ENCODE measurements around the gene HDAC9. TPM values are rescaled to one million over a fixed set of nuclear protein-coding genes. Genes with fewer than 3 reads are reported as not detected.

The HDAC9 gene
- 61.5 and 101 TPM in 2 replicates for total RNA-seq
- 32.7 and 50.2 TPM in 2 replicates for polyA plus RNA-seq

DNA sequence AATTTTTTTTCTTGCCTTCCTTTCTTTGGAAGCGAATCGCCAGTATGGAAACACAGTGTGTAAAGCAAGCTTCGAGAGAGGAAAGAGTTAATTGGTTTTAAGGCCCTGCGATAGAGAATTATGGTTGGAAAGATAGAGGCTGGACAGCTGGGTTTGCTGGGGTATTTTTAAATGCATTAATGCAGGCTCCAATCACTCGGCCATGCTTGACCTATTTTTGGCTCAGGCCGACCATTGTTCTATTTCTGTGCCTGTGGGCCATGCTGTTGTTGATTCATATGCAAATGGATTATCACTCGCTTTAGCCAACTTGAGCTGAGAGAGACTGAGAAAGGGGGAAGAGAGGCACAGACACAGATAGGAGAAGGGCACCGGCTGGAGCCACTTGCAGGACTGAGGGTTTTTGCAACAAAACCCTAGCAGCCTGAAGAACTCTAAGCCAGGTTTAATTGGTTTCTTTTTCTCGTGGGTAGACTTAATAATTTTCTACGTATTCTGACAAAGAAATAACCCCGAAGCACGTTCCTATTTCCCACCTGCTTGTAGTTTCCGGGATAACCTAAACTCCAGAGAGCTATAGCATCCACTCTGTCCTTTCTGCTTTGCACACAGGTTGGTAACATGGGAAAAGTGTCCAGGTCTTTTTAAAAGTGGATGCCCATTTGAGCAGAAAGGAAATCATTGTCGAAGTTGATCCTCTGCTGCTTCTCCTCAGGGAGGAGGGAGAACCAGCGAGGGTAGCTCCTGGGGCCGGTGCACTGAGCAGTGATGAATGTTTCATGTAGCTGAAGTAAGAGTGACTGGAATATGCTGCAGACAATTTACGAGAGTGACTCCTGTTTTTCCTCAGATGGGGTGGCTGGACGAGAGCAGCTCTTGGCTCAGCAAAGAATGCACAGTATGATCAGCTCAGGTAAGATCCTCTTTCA lies at the start of gene HDAC9:
Gene HDAC9, plus strand, starts transcription at position 338 of the 929 bp plus-strand sequence. Its CDS starts 554 bp downstream, at position 892.
- DNase-seq (ENCODE audit: low read depth in 1 of 2, low spot score in 1 of 2), result peak; percentile 63 to 86
- Histone ChIP-seq H3K27me3 (no peaks in the 10 kb centered on the region), H3K9me3 (ENCODE audit: low read depth) (no peaks in the 10 kb centered on the region), H3K27ac (peak within 1 kb of the TSS; percentile 94), H3K4me3 (peak within 1 kb of the TSS; percentile 75), H3K36me3 (no peaks in the 10 kb centered on the region), H3K4me1 (ENCODE audit: low read depth) (peaks cover 36% of the 10 kb centered on the region)
- TF ChIP-seq, protein P1, sequence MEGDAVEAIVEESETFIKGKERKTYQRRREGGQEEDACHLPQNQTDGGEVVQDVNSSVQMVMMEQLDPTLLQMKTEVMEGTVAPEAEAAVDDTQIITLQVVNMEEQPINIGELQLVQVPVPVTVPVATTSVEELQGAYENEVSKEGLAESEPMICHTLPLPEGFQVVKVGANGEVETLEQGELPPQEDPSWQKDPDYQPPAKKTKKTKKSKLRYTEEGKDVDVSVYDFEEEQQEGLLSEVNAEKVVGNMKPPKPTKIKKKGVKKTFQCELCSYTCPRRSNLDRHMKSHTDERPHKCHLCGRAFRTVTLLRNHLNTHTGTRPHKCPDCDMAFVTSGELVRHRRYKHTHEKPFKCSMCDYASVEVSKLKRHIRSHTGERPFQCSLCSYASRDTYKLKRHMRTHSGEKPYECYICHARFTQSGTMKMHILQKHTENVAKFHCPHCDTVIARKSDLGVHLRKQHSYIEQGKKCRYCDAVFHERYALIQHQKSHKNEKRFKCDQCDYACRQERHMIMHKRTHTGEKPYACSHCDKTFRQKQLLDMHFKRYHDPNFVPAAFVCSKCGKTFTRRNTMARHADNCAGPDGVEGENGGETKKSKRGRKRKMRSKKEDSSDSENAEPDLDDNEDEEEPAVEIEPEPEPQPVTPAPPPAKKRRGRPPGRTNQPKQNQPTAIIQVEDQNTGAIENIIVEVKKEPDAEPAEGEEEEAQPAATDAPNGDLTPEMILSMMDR (IDR thresholded peaks at IDR 0.05; ENCODE audit: low read depth, low read length), result no peak

DNA sequence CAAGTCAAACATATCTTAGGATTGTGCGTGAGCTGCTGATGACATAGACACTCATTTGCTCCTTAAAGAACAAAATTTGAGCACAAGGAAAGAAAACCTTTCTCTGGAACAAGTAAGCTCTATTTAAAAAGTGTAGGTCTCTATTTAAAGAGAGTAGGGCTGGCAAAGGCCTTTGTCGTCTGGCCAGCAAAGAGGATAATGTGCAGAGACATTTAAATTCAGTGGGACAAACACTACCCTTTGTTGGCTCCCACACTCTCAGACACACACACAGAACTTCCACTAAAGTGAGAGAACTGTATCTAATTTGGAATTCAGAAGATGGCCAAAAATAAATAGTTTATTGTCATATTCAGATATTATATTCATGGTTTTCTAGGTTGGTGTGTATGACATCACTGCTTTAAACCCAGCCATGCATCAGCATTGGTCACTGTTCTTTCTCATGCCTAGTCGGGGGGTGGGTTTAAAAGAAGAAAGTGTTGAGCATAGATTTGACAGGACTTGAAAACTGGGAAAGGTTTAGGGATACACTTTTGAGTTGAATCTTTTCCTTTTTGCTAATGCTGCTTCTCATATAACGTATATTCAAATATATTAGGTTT lies 49.5 kb upstream of the HDAC9 start:
- Histone ChIP-seq H3K9me3 (ENCODE audit: low read depth) (no peaks in the 10 kb centered on the region), H3K4me1 (ENCODE audit: low read depth) (peaks cover 7% of the 10 kb centered on the region), H3K4me3 (no peak overlapping the region), H3K36me3 (no peaks in the 10 kb centered on the region), H3K27ac (peak overlapping the region; percentile 57), H3K27me3 (no peaks in the 10 kb centered on the region)
- no peak for DNase-seq (ENCODE audit: low read depth in 1 of 2, low spot score in 1 of 2)
- TF ChIP-seq, protein P1 (IDR thresholded peaks at IDR 0.05; ENCODE audit: low read depth, low read length), result no peak

DNA sequence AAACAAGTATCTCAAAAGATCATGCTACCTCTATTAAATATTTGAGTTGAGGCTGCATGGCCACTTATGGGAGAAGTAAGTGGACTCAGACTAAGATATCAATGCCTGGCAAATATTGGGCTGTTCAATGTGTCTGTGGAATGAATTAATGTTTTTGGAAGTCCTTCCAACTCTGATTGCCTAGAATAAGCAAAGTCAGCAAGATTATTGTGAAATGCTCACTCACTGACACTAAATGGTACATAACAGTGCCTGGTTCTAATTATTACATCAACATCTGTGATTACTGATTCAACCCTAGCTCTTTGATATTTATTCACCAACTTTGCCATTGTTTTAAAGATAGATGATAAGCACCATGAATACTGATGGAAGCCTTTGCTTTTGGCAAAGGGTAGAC lies 45.5 kb upstream of the HDAC9 start:
- H3K36me3 ChIP-seq, result no peaks in the 10 kb centered on the region
- TF ChIP-seq, protein P1 (IDR thresholded peaks at IDR 0.05; ENCODE audit: low read depth, low read length), result no peak
- H3K9me3 ChIP-seq (ENCODE audit: low read depth), result no peaks in the 10 kb centered on the region
- DNase-seq (ENCODE audit: low read depth in 1 of 2, low spot score in 1 of 2), result peak in 1 of 2 donors; percentile 7
- no peaks in the 10 kb centered on the region for H3K27me3 ChIP-seq
- no peak overlapping the region for H3K4me3 ChIP-seq
- peaks cover 7% of the 10 kb centered on the region for H3K4me1 ChIP-seq (ENCODE audit: low read depth)
- H3K27ac ChIP-seq, result no peak overlapping the region

DNA sequence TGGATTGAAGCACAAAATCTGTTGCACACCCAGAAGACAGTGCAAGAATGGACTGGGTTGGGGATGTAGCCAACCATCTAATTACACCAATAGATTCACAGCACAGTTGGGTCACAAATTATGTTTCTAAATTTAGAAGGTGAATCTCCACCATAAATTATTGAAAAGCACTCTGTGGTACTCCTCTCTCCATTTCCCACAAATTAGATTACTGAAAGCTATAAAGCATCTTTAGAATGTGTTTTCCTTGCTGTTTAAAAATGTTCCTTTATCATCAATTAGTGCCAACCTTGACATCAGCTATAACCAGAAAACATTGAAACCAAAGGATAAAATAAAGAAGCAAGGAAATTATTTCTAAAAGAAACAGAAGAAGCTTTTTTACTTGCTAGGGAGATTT lies 39.9 kb upstream of the HDAC9 start:
- no peaks in the 10 kb centered on the region for H3K9me3 ChIP-seq (ENCODE audit: low read depth)
- no peaks in the 10 kb centered on the region for H3K27me3 ChIP-seq
- TF ChIP-seq, protein P1 (IDR thresholded peaks at IDR 0.05; ENCODE audit: low read depth, low read length), result no peak
- H3K4me3 ChIP-seq, result no peak overlapping the region
- no peak for DNase-seq (ENCODE audit: low read depth in 1 of 2, low spot score in 1 of 2)
- H3K4me1 ChIP-seq (ENCODE audit: low read depth), result no peaks in the 10 kb centered on the region
- H3K36me3 ChIP-seq, result no peaks in the 10 kb centered on the region
- H3K27ac ChIP-seq, result no peak overlapping the region

DNA sequence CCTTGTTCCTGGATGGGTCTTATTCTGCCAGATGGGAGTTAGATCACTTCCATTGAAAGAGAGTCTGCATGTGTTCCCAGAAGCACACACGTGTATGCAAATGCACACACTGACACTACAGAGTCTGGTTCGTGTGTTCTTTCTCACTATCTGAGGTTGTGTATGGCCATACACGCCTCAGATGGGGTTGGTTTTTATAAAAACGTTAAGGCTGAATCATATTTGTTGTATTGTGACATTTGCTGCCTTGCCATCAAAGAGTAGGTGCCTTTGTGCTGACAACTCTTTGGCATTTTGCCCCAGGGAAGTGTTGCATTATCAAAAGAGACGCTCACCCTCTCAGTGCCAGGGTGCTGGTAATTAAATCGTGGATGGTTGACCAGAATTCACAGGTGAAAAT lies 37.7 kb upstream of the HDAC9 start:
- H3K4me3 ChIP-seq, result no peak overlapping the region
- H3K36me3 ChIP-seq, result no peaks in the 10 kb centered on the region
- DNase-seq (ENCODE audit: low read depth in 1 of 2, low spot score in 1 of 2), result peak in 1 of 2 donors; percentile 6
- H3K27ac ChIP-seq, result no peak overlapping the region
- H3K9me3 ChIP-seq (ENCODE audit: low read depth), result no peaks in the 10 kb centered on the region
- H3K27me3 ChIP-seq, result no peaks in the 10 kb centered on the region
- no peaks in the 10 kb centered on the region for H3K4me1 ChIP-seq (ENCODE audit: low read depth)
- TF ChIP-seq, protein P1 (IDR thresholded peaks at IDR 0.05; ENCODE audit: low read depth, low read length), result no peak
